GM19035 (cell line): ENCODE data around the gene B4GAT1.
"Not testable (repeated sequence)": the region's sequence is repeated elsewhere in the genome, so short reads cannot be mapped to it uniquely, and the experiment has no call there.

ENCODE experiments used
- ATAC-seq: cut with Tn5 transposase; IDR thresholded peaks from one replicate; pipeline ENCODE4 v1.9.1; 2021; ENCODE audit not compliant: unreplicated experiment

The B4GAT1 gene

GRCh38 chr11:66326261-66327111, 20.9 kb downstream of the B4GAT1 start:
- no peak for ATAC-seq

GRCh38 chr11:66325263-66325671, 22.2 kb downstream of the B4GAT1 start:
- no peak for ATAC-seq

GRCh38 chr11:66324664-66325063, 22.8 kb downstream of the B4GAT1 start:
- ATAC-seq, result no peak

GRCh38 chr11:66323684-66324083, 23.7 kb downstream of the B4GAT1 start:
- ATAC-seq, result no peak

- no peak for ATAC-seq
Measured at GRCh38 chr11:66322732-66323427, 24.5 kb downstream of the B4GAT1 start.

- ATAC-seq, result no peak
Measured at GRCh38 chr11:66321606-66322005, 25.8 kb downstream of the B4GAT1 start.

GRCh38 chr11:66320748-66321147, 26.7 kb downstream of the B4GAT1 start:
- ATAC-seq, result not testable (repeated sequence)

GRCh38 chr11:66320289-66320688, 27.1 kb downstream of the B4GAT1 start:
- ATAC-seq, result not testable (repeated sequence)

- ATAC-seq, result no peak
Measured at GRCh38 chr11:66318600-66318970, 28.8 kb downstream of the B4GAT1 start.

- no peak for ATAC-seq
Measured at GRCh38 chr11:66317723-66318599, 29.5 kb downstream of the B4GAT1 start.

- no peak for ATAC-seq
Measured at GRCh38 chr11:66317322-66317722, 30.1 kb downstream of the B4GAT1 start.

- no peak for ATAC-seq
Measured at GRCh38 chr11:66316849-66317251, 30.6 kb downstream of the B4GAT1 start, which contains the start of gene CD248. CD248 (minus strand) TSS chr11:66317044; CDS start chr11:66317027, 17 bp downstream.

GRCh38 chr11:66315921-66316811, 31.3 kb downstream of the B4GAT1 start:
- ATAC-seq, result no peak

- ATAC-seq, result no peak
Measured at GRCh38 chr11:66315498-66315885, 31.9 kb downstream of the B4GAT1 start.

- ATAC-seq, result no peak
Measured at GRCh38 chr11:66314561-66315497, 32.6 kb downstream of the B4GAT1 start.

- ATAC-seq, result no peak
Measured at GRCh38 chr11:66314186-66314501, 33.3 kb downstream of the B4GAT1 start.

GRCh38 chr11:66313321-66314185, 33.9 kb downstream of the B4GAT1 start:
- no peak for ATAC-seq

GRCh38 chr11:66312549-66313320, 34.7 kb downstream of the B4GAT1 start:
- peak; percentile 58 for ATAC-seq
